ENCODE results near the gene SNAI3. TPM values are rescaled to one million over a fixed set of nuclear protein-coding genes. Genes with fewer than 3 reads are reported as not detected.
A peak's percentile ranks its signal among the peaks of the same experiment; 100 is the strongest.

The SNAI3 gene
- total and polyA plus RNA-seq, 9 of the 15 experiments (the other 6 are each of a cell fraction or from before 2014, with no cell fraction given): 0.04 to 4.1 (median 0.80) TPM; not detected in 1

GRCh38 chr16:88642881-88643643 is 43.2 kb downstream of the SNAI3 start (continued):
- TF ChIP-seq POLR2G (IDR thresholded peaks at IDR 0.05; ENCODE audit: low read depth, low read length) (peak; percentile 6; the same call in 1 of the 2 replicates), CCNT2 (IDR thresholded peaks at IDR 0.05; ENCODE audit: borderline replicate concordance, extremely low read depth, insufficient read length, low read depth, low read length) (no peak), ZZZ3 (IDR thresholded peaks at IDR 0.05) (no peak), SMAD3 (CRISPR knock-in tag; conservative IDR thresholded peaks at IDR 0.05) (no peak), ZNF263 (CRISPR knock-in tag; IDR thresholded peaks at IDR 0.05; ENCODE audit: borderline replicate concordance) (peak; percentile 79), MCM7 (IDR thresholded peaks at IDR 0.05) (no peak), ZNF239 (CRISPR knock-in tag; IDR thresholded peaks at IDR 0.05) (no peak), POLR2AphosphoS5 (IDR thresholded peaks at IDR 0.05; ENCODE audit: control insufficient read depth, insufficient read depth, low read depth, low read length) (no peak), ZNF444 (CRISPR knock-in tag; IDR thresholded peaks at IDR 0.05) (no peak), ZNF232 (CRISPR knock-in tag; IDR thresholded peaks at IDR 0.05) (no peak), EP300 (IDR thresholded peaks at IDR 0.05; ENCODE audit: low read length) (no peak), SMARCB1 (IDR thresholded peaks at IDR 0.05; ENCODE audit: insufficient read length, low read depth) (no peak), ATF1 (CRISPR knock-in tag; IDR thresholded peaks at IDR 0.05) (no peak), ATF1 (tag; IDR thresholded peaks at IDR 0.05) (no peak), PREB (CRISPR knock-in tag; IDR thresholded peaks at IDR 0.05) (no peak), ZBTB33 (CRISPR knock-in tag; IDR thresholded peaks at IDR 0.05) (peak; percentile 49), MEF2D (tag; conservative IDR thresholded peaks at IDR 0.05; ENCODE audit: low read depth) (no peak)
- TF ChIP-seq, protein P1, sequence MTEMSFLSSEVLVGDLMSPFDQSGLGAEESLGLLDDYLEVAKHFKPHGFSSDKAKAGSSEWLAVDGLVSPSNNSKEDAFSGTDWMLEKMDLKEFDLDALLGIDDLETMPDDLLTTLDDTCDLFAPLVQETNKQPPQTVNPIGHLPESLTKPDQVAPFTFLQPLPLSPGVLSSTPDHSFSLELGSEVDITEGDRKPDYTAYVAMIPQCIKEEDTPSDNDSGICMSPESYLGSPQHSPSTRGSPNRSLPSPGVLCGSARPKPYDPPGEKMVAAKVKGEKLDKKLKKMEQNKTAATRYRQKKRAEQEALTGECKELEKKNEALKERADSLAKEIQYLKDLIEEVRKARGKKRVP (CRISPR knock-in tag; IDR thresholded peaks at IDR 0.05): no peak
- TF ChIP-seq, protein P2, sequence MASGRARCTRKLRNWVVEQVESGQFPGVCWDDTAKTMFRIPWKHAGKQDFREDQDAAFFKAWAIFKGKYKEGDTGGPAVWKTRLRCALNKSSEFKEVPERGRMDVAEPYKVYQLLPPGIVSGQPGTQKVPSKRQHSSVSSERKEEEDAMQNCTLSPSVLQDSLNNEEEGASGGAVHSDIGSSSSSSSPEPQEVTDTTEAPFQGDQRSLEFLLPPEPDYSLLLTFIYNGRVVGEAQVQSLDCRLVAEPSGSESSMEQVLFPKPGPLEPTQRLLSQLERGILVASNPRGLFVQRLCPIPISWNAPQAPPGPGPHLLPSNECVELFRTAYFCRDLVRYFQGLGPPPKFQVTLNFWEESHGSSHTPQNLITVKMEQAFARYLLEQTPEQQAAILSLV (tag; IDR thresholded peaks at IDR 0.05): no peak

Data from K562 (cell line).